H1 (cell line): ENCODE results near the gene AOAH. TPM values are rescaled to one million over a fixed set of nuclear protein-coding genes. Genes with fewer than 3 reads are reported as not detected.

Source experiments
- JUND ChIP-seq: IDR thresholded peaks from 2 replicates; pipeline ENCODE4 v1.6.1; 2011; ENCODE audit warnings: mild to moderate bottlenecking, improper control_type of control experiment, low read length
- MAFK ChIP-seq: IDR thresholded peaks from 2 replicates; pipeline ENCODE4 v1.6.1; 2012; ENCODE audit warnings: low read depth, mild to moderate bottlenecking, improper control_type of control experiment, low read length
- RFX5 ChIP-seq: IDR thresholded peaks from 2 replicates; pipeline ENCODE4 v1.6.1; 2011; ENCODE audit warnings: low read depth, low read length, improper control_type of control experiment, borderline replicate concordance
- TAF7 ChIP-seq: optimal IDR thresholded peaks from 2 replicates; pipeline ENCODE3; 2011; ENCODE audit warnings: low read depth, mild to moderate bottlenecking, inconsistent platforms, low read length, moderate library complexity, borderline replicate concordance
- TBP ChIP-seq: IDR thresholded peaks from 2 replicates; pipeline ENCODE4 v1.6.1; 2011; ENCODE audit warnings: low read depth, low read length, improper control_type of control experiment
- polyA plus RNA-seq, 7 experiments: library from polyadenylated mRNA; depleted of rRNA in 3 of 7; stranded (reverse) in 5 of 7; unstranded in 2 of 7; fragments of >200 nt in 5 of 7; fragments of 200-250 nt in 2 of 7; gene quantifications; 1 replicate in 5 of 7; 2 replicates in 1 of 7; 4 replicates in 1 of 7; pipeline versions ENCODE4 v1.2.1 to v1.2.3, GENCODE V29; 2011 to 2013; ENCODE audit warnings: missing spikeins in 2 of 7, mixed read lengths in 2 of 7
- total RNA-seq: library from RNA; stranded (reverse); fragmentation: NEBNext Ultra II Directional; extraction: Animal tissue kit (Norgen Biotek cat#: 25700); gene quantifications from 2 replicates; pipeline ENCODE4 v1.2.1, GENCODE V29; 2021
- TF ChIP-seq, protein P1 (sequence below), 3 experiments: IDR thresholded peaks; 1 replicate in 2 of 3; 2 replicates in 1 of 3; pipeline versions ENCODE4 v1.5.1 to v1.6.1; 2011; ENCODE audit warnings: low read length in 3 of 3, mild to moderate bottlenecking in 3 of 3, inconsistent platforms in 2 of 3, low read depth in 1 of 3, moderate library complexity in 1 of 3; ENCODE audit not compliant: insufficient read depth in 1 of 3; ENCODE audit errors: control extremely low read depth in 1 of 3
- TF ChIP-seq, protein P2 (sequence below): IDR thresholded peaks from 2 replicates; pipeline ENCODE4 v1.6.1; 2011; ENCODE audit warnings: low read length, improper control_type of control experiment

The AOAH gene
- total and polyA plus RNA-seq, 2 of the 8 experiments (the other 6 are each of a cell fraction or from before 2014, with no cell fraction given), result 0.08 TPM; not detected in 1

- TF ChIP-seq RFX5 (no peak), TBP (no peak), TAF7 (no peak), MAFK (no peak), JUND (no peak)
- TF ChIP-seq, protein P1, sequence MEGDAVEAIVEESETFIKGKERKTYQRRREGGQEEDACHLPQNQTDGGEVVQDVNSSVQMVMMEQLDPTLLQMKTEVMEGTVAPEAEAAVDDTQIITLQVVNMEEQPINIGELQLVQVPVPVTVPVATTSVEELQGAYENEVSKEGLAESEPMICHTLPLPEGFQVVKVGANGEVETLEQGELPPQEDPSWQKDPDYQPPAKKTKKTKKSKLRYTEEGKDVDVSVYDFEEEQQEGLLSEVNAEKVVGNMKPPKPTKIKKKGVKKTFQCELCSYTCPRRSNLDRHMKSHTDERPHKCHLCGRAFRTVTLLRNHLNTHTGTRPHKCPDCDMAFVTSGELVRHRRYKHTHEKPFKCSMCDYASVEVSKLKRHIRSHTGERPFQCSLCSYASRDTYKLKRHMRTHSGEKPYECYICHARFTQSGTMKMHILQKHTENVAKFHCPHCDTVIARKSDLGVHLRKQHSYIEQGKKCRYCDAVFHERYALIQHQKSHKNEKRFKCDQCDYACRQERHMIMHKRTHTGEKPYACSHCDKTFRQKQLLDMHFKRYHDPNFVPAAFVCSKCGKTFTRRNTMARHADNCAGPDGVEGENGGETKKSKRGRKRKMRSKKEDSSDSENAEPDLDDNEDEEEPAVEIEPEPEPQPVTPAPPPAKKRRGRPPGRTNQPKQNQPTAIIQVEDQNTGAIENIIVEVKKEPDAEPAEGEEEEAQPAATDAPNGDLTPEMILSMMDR (IDR thresholded peaks at IDR 0.05; ENCODE audit: control extremely low read depth in 1 of 3, insufficient read depth in 1 of 3, low read depth in 1 of 3, low read length in 3 of 3), result no peak
- TF ChIP-seq, protein P2, sequence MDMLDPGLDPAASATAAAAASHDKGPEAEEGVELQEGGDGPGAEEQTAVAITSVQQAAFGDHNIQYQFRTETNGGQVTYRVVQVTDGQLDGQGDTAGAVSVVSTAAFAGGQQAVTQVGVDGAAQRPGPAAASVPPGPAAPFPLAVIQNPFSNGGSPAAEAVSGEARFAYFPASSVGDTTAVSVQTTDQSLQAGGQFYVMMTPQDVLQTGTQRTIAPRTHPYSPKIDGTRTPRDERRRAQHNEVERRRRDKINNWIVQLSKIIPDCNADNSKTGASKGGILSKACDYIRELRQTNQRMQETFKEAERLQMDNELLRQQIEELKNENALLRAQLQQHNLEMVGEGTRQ, result no peak
- TF ChIP-seq, all 59 proteins: peak for 0
Measured at GRCh38 chr7:36530456-36530855, 193.8 kb downstream of the AOAH start (continued).
